K562 (cell line): ENCODE measurements around the gene LGALS12. TPM values are rescaled to one million over a fixed set of nuclear protein-coding genes. Genes with fewer than 3 reads are reported as not detected.

ENCODE experiments used
- CBX8 ChIP-seq: fragments of 200-600 bp; sonication (generic); IDR thresholded peaks from 2 replicates; pipeline ENCODE4 v1.6.1; 2012; ENCODE audit warnings: borderline replicate concordance, mixed run types, low read depth, mild to moderate bottlenecking, moderate library complexity, mixed read lengths, low read length, control low read depth, inconsistent platforms; ENCODE audit not compliant: poor library complexity, severe bottlenecking; ENCODE audit errors: extremely low read depth
- CTBP1 ChIP-seq: fragments of 450-650 bp; IDR thresholded peaks from 2 replicates; pipeline ENCODE4 v1.6.1; 2016; ENCODE audit warnings: borderline replicate concordance
- DPF2 ChIP-seq: fragments of 450-650 bp; IDR thresholded peaks from 2 replicates; pipeline ENCODE4 v1.6.1; 2016
- ESRRA ChIP-seq: fragments of 450-650 bp; IDR thresholded peaks from 2 replicates; pipeline ENCODE4 v1.6.1; 2014; ENCODE audit warnings: low read depth, mild to moderate bottlenecking, moderate library complexity, borderline replicate concordance
- GATAD2A ChIP-seq: fragments of 450-650 bp; IDR thresholded peaks from 2 replicates; pipeline ENCODE4 v1.6.1; 2017
- GTF3C2 ChIP-seq: IDR thresholded peaks from 3 replicates; pipeline ENCODE4 v1.6.1; 2011; ENCODE audit warnings: borderline replicate concordance, mild to moderate bottlenecking, moderate library complexity; ENCODE audit not compliant: insufficient read length; ENCODE audit errors: extremely low read depth
- HES1 ChIP-seq: fragments of 450-650 bp; IDR thresholded peaks from 2 replicates; pipeline ENCODE4 v1.6.1; 2016; ENCODE audit warnings: low read depth, mild to moderate bottlenecking, moderate library complexity
- MAZ ChIP-seq, 2 experiments: fragments of 450-650 bp in 1 of 2; sonication (generic) in 1 of 2; formaldehyde crosslinking; IDR thresholded peaks in 1 of 2; conservative IDR thresholded peaks in 1 of 2; 2 replicates each; pipeline versions ENCODE4 v1.4.0 to v1.5.0; 2020; ENCODE audit warnings: mild to moderate bottlenecking in 1 of 2, missing genetic modification reagents in 1 of 2
- MEIS2 ChIP-seq: fragments of 450-650 bp; IDR thresholded peaks from 2 replicates; pipeline ENCODE4 v1.6.1; 2014; ENCODE audit warnings: mild to moderate bottlenecking; ENCODE audit not compliant: partially characterized antibody
- NELFE ChIP-seq: IDR thresholded peaks from 2 replicates; pipeline ENCODE4 v1.6.1; 2011; ENCODE audit warnings: mild to moderate bottlenecking; ENCODE audit not compliant: insufficient read depth, insufficient read length
- SMARCA4 ChIP-seq: fragments of 450-650 bp; IDR thresholded peaks from 2 replicates; pipeline ENCODE4 v1.6.1; 2016
- SOX6 ChIP-seq: fragments of 450-650 bp; IDR thresholded peaks from 2 replicates; pipeline ENCODE4 v1.6.1; 2014; ENCODE audit warnings: mild to moderate bottlenecking
- TCF7 ChIP-seq: sonication (generic); IDR thresholded peaks from 2 replicates; pipeline ENCODE4 v1.6.1; 2016; ENCODE audit warnings: antibody characterized with exemption, borderline replicate concordance
- ZKSCAN1 ChIP-seq: fragments of 150-350 bp; IDR thresholded peaks from 2 replicates; pipeline ENCODE4 v1.6.1; 2016; ENCODE audit warnings: low read depth, low read length
- ZNF324 ChIP-seq: fragments of 250-450 bp; sonication (Bioruptor Pico); IDR thresholded peaks from 2 replicates; pipeline ENCODE4 v1.4.0; 2020; ENCODE audit warnings: mild to moderate bottlenecking
- ZNF395 ChIP-seq: fragments of 200-800 bp; sonication (Bioruptor generic); IDR thresholded peaks from 2 replicates; pipeline ENCODE4 v1.6.1; 2017; ENCODE audit warnings: missing genetic modification characterization, missing compliant biosample characterization
- ZNF589 ChIP-seq: fragments of 200-800 bp; sonication (Bioruptor generic); IDR thresholded peaks from 2 replicates; pipeline ENCODE4 v1.6.1; 2016; ENCODE audit warnings: low read depth, missing genetic modification characterization, missing compliant biosample characterization
- ZNF740 ChIP-seq, 3 experiments: fragments of 200-800 bp in 1 of 3; sonication (Bioruptor generic) in 1 of 3; sonication (generic) in 1 of 3; formaldehyde crosslinking in 1 of 3; IDR thresholded peaks; 2 replicates each; pipeline versions ENCODE4 v1.6.1 to v1.8.0; 2016 to 2022; ENCODE audit warnings: mild to moderate bottlenecking in 2 of 3, missing compliant biosample characterization in 2 of 3, missing genetic modification characterization in 2 of 3, missing genetic modification reagents in 1 of 3
- polyA plus RNA-seq, 8 experiments: library from polyadenylated mRNA; depleted of rRNA in 4 of 8; stranded (reverse) in 5 of 8; unstranded in 3 of 8; fragments of >200 nt; fragmentation: Nextera tagmentation in 2 of 8; fragmentation: Illumina TruSeq in 1 of 8; extraction: Ambion mirVana in 2 of 8; extraction: Trizol in 1 of 8; gene quantifications; 2 replicates each; pipeline versions ENCODE4 v1.2.1 to v1.2.3, GENCODE V29; 2011 to 2014; ENCODE audit warnings: inconsistent platforms in 1 of 8, missing spikeins in 1 of 8
- total RNA-seq, 7 experiments: library from RNA; depleted of rRNA in 6 of 7; stranded (reverse); fragments of >200 nt in 6 of 7; fragmentation: Illumina TruSeq in 2 of 7; extraction: Trizol in 2 of 7; gene quantifications; 2 replicates each; pipeline versions ENCODE4 v1.2.1 to v1.2.3, GENCODE V29; 2011 to 2021; ENCODE audit warnings: low replicate concordance in 1 of 7
- TF ChIP-seq, protein P1 (sequence below): fragments of 450-650 bp; IDR thresholded peaks from 2 replicates; pipeline ENCODE4 v1.6.1; 2014; ENCODE audit warnings: low read depth, mild to moderate bottlenecking, moderate library complexity, borderline replicate concordance

LGALS12 gene
- total and polyA plus RNA-seq, 9 of the 15 experiments (the other 6 are each of a cell fraction or from before 2014, with no cell fraction given): 0.66 to 8.0 (median 5.0) TPM

GRCh38 chr11:63505857-63506528 lies at the start of gene LGALS12 (continued):
- no peak for TF ChIP-seq GTF3C2
- TF ChIP-seq SMARCA4: 0 out of 2 replicates have a peak, but pooled peaks have one; percentile 53
- TF ChIP-seq NELFE: no peak
- TF ChIP-seq ESRRA: peak; percentile 74; the same call in 1 of the 2 replicates
- no peak for TF ChIP-seq TCF7
- TF ChIP-seq SOX6: peak; percentile 51; the same call in 1 of the 2 replicates
- 0 out of 2 replicates have a peak, but pooled peaks have one; percentile 9 for TF ChIP-seq ZNF740 (CRISPR knock-in tag; IDR thresholded peaks at IDR 0.05)
- TF ChIP-seq ZNF740 (tag; IDR thresholded peaks at IDR 0.05): no peak
- no peak for TF ChIP-seq ZNF324 (CRISPR knock-in tag)
- peak; percentile 56; the same call in 1 of the 2 replicates for TF ChIP-seq CTBP1
- peak; percentile 30 to 61; a peak in 3 of 4 replicates for TF ChIP-seq MAZ (CRISPR knock-in tag; conservative IDR thresholded peaks at IDR 0.05 in 1 of 2, IDR thresholded peaks at IDR 0.05 in 1 of 2)
- TF ChIP-seq CBX8: no peak
- TF ChIP-seq MEIS2: no peak
- TF ChIP-seq ZKSCAN1: 0 out of 2 replicates have a peak, but pooled peaks have one; percentile 12
- no peak for TF ChIP-seq ZNF589 (CRISPR knock-in tag)
- TF ChIP-seq ZNF395 (CRISPR knock-in tag): peak; percentile 24; the same call in 1 of the 2 replicates
- TF ChIP-seq HES1: 0 out of 2 replicates have a peak, but pooled peaks have one; percentile 54
- peak; percentile 54 for TF ChIP-seq GATAD2A
- peak; percentile 45 for TF ChIP-seq DPF2
- TF ChIP-seq, protein P1, sequence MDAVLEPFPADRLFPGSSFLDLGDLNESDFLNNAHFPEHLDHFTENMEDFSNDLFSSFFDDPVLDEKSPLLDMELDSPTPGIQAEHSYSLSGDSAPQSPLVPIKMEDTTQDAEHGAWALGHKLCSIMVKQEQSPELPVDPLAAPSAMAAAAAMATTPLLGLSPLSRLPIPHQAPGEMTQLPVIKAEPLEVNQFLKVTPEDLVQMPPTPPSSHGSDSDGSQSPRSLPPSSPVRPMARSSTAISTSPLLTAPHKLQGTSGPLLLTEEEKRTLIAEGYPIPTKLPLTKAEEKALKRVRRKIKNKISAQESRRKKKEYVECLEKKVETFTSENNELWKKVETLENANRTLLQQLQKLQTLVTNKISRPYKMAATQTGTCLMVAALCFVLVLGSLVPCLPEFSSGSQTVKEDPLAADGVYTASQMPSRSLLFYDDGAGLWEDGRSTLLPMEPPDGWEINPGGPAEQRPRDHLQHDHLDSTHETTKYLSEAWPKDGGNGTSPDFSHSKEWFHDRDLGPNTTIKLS: no peak
